Activated CD4-positive, alpha-beta T cell treated with anti-CD3 and anti-CD28 coated beads for 36 hours (primary cell): ENCODE results near the gene SGIP1. TPM values are rescaled to one million over a fixed set of nuclear protein-coding genes. Genes with fewer than 3 reads are reported as not detected.

Experiments
- ATAC-seq: fragments of 200-7000 bp; cut with Tn5 transposase; one replicate; pipeline ENCODE4 v1.10.0; 2021; ENCODE audit warnings: mild to moderate bottlenecking, moderate library complexity
- CTCF ChIA-PET: fragments of 350-600 bp; sonication (Branson Sonifier 250); formaldehyde crosslinking; loops from one replicate; lab custom pipeline; 2021; ENCODE audit warnings: antibody characterized with exemption; lab: Charles Lee
- POLR2A ChIA-PET: fragments of 350-600 bp; sonication (Branson Sonifier 250); formaldehyde crosslinking; loops from one replicate; lab custom pipeline; 2021; ENCODE audit warnings: antibody characterized with exemption, inconsistent platforms; lab: Charles Lee
- DNase-seq: peaks from one replicate; pipeline ENCODE4 v3.0.0-alpha.2; 2020
- H3K27ac Mint-ChIP-seq: one replicate; pipeline ENCODE4 v1.8.0; 2021; ENCODE audit warnings: mixed read lengths
- H3K27me3 Mint-ChIP-seq: one replicate; pipeline ENCODE4 v1.8.0; 2021; ENCODE audit warnings: mixed read lengths
- H3K36me3 Mint-ChIP-seq: one replicate; pipeline ENCODE4 v1.8.0; 2021; ENCODE audit warnings: low read depth, mixed read lengths
- H3K4me1 Mint-ChIP-seq: one replicate; pipeline ENCODE4 v1.8.0; 2021; ENCODE audit warnings: mixed read lengths
- H3K4me3 Mint-ChIP-seq: one replicate; pipeline ENCODE4 v1.8.0; 2021; ENCODE audit warnings: mild to moderate bottlenecking, moderate library complexity, mixed read lengths
- H3K9me3 Mint-ChIP-seq: one replicate; pipeline ENCODE4 v1.8.0; 2021; ENCODE audit warnings: low read depth, mixed read lengths
- intact Hi-C, 2 experiments: fragments of 100-400 bp; cut with DNase I in 1 of 2; cut with micrococcal nuclease in 1 of 2; formaldehyde crosslinking; loops; one replicate each; pipeline versions ENCODE4 v1.14.2 to v1.15.1; 2022 to 2024; cut with DNase I, micrococcal nuclease
- total RNA-seq, 2 experiments: library from RNA; stranded (reverse); gene quantifications; one replicate each; pipeline ENCODE4 v1.2.3, GENCODE V29; 2021

Gene SGIP1
- total RNA-seq, 2 experiments from 2014 or later, result 0.02 to 0.05 TPM

GRCh38 chr1:66557157-66557556, 23.2 kb downstream of the SGIP1 start:
- Mint-ChIP-seq H3K27ac (no peak overlapping the region), H3K4me1 (no peaks in the 10 kb centered on the region), H3K9me3 (no peaks in the 10 kb centered on the region), H3K27me3 (peaks cover 2% of the 10 kb centered on the region), H3K4me3 (no peak overlapping the region), H3K36me3 (no peaks in the 10 kb centered on the region)
- no peak for ATAC-seq
- DNase-seq, result no peak
- intact Hi-C loops, result no loop called here
- POLR2A ChIA-PET, result no interaction called here
- CTCF ChIA-PET, result no interaction called here

- H3K36me3 Mint-ChIP-seq, result no peaks in the 10 kb centered on the region
- no peaks in the 10 kb centered on the region for H3K9me3 Mint-ChIP-seq
Measured at GRCh38 chr1:66559517-66559916, 25.6 kb downstream of the SGIP1 start.

GRCh38 chr1:66562561-66562960, 28.6 kb downstream of the SGIP1 start:
- DNase-seq (no peak), ATAC-seq (no peak)
- H3K4me3 Mint-ChIP-seq, result no peak overlapping the region
- H3K36me3 Mint-ChIP-seq, result no peaks in the 10 kb centered on the region
- no peaks in the 10 kb centered on the region for H3K9me3 Mint-ChIP-seq
- intact Hi-C loops, result no loop called here
- ChIA-PET POLR2A (no interaction called here), CTCF (interaction anchor here (0.6 kb wide), 1 partner anchor 999 kb away, joined by 3 read pairs; no protein-coding TSS in a partner anchor)
- H3K4me1 Mint-ChIP-seq, result no peaks in the 10 kb centered on the region
- no peak overlapping the region for H3K27ac Mint-ChIP-seq
- H3K27me3 Mint-ChIP-seq, result peaks cover 3% of the 10 kb centered on the region

More at GRCh38 chr1:66559517-66559916, 25.6 kb downstream of the SGIP1 start:
- intact Hi-C loops, result no loop called here
- no peak overlapping the region for H3K27ac Mint-ChIP-seq
- no peak for ATAC-seq
- no peaks in the 10 kb centered on the region for H3K4me1 Mint-ChIP-seq
- CTCF ChIA-PET, result interaction anchor here (0.6 to 1.1 kb wide), 3 partner anchors 28 to 1158 kb away, joined by 4 to 5 read pairs (median 4); no protein-coding TSS in a partner anchor
- POLR2A ChIA-PET, result no interaction called here
- no peak overlapping the region for H3K4me3 Mint-ChIP-seq
- peaks cover 3% of the 10 kb centered on the region for H3K27me3 Mint-ChIP-seq
- no peak for DNase-seq

- intact Hi-C loops, result no loop called here
- Mint-ChIP-seq H3K27ac (no peak overlapping the region), H3K9me3 (no peaks in the 10 kb centered on the region), H3K4me3 (no peak overlapping the region), H3K4me1 (no peaks in the 10 kb centered on the region), H3K36me3 (no peaks in the 10 kb centered on the region), H3K27me3 (peaks cover 3% of the 10 kb centered on the region)
- ATAC-seq (no peak), DNase-seq (no peak)
- ChIA-PET CTCF (interaction anchor here (0.6 to 0.7 kb wide), 3 partner anchors 59 to 999 kb away, joined by 3 read pairs; no protein-coding TSS in a partner anchor), POLR2A (no interaction called here)
Measured at GRCh38 chr1:66563094-66563800, 29.3 kb downstream of the SGIP1 start.

- CTCF ChIA-PET, result interaction anchor here (0.7 kb wide), 1 partner anchor 904 kb away, joined by 3 read pairs; no protein-coding TSS in a partner anchor
- Mint-ChIP-seq H3K9me3 (no peaks in the 10 kb centered on the region), H3K36me3 (no peaks in the 10 kb centered on the region), H3K27me3 (peaks cover 3% of the 10 kb centered on the region), H3K4me3 (no peak overlapping the region), H3K4me1 (no peaks in the 10 kb centered on the region), H3K27ac (no peak overlapping the region)
- POLR2A ChIA-PET, result no interaction called here
- DNase-seq (no peak), ATAC-seq (no peak)
- intact Hi-C loops, result no loop called here
Measured at GRCh38 chr1:66563941-66564630, 30.1 kb downstream of the SGIP1 start.

GRCh38 chr1:66570196-66570595, 36.2 kb downstream of the SGIP1 start:
- no peak for DNase-seq
- intact Hi-C loops, result no loop called here
- Mint-ChIP-seq H3K9me3 (no peaks in the 10 kb centered on the region), H3K4me3 (no peak overlapping the region), H3K36me3 (no peaks in the 10 kb centered on the region), H3K27me3 (peaks cover 9% of the 10 kb centered on the region), H3K4me1 (no peaks in the 10 kb centered on the region), H3K27ac (no peak overlapping the region)
- ChIA-PET CTCF (no interaction called here), POLR2A (no interaction called here)
- ATAC-seq, result no peak

- no peak overlapping the region for H3K27ac Mint-ChIP-seq
- no peaks in the 10 kb centered on the region for H3K4me1 Mint-ChIP-seq
- intact Hi-C loops, result no loop called here
- CTCF ChIA-PET, result interaction anchor here (0.6 kb wide), 1 partner anchor 1193 kb away, joined by 3 read pairs; no protein-coding TSS in a partner anchor
- ATAC-seq (no peak), DNase-seq (no peak)
- no peaks in the 10 kb centered on the region for H3K36me3 Mint-ChIP-seq
- peaks cover 9% of the 10 kb centered on the region for H3K27me3 Mint-ChIP-seq
- POLR2A ChIA-PET, result no interaction called here
- no peaks in the 10 kb centered on the region for H3K9me3 Mint-ChIP-seq
- H3K4me3 Mint-ChIP-seq, result no peak overlapping the region
Measured at GRCh38 chr1:66571789-66572188, 37.8 kb downstream of the SGIP1 start.

- ChIA-PET CTCF (interaction anchor here (0.6 kb wide), 1 partner anchor 118 kb away, joined by 3 read pairs; no protein-coding TSS in a partner anchor), POLR2A (no interaction called here)
- intact Hi-C loops, result loop anchor here in 1 of 2 experiments (5.0 kb wide), 1 partner anchor 52 kb away; no protein-coding TSS in a partner anchor
- DNase-seq (no peak), ATAC-seq (no peak)
- Mint-ChIP-seq H3K27ac (no peak overlapping the region), H3K4me3 (no peak overlapping the region), H3K9me3 (no peaks in the 10 kb centered on the region), H3K27me3 (peaks cover 15% of the 10 kb centered on the region), H3K36me3 (no peaks in the 10 kb centered on the region), H3K4me1 (no peaks in the 10 kb centered on the region)
Measured at GRCh38 chr1:66575739-66576138, 41.8 kb downstream of the SGIP1 start.

GRCh38 chr1:66576645-66577044, 42.7 kb downstream of the SGIP1 start:
- no peak for ATAC-seq
- Mint-ChIP-seq H3K4me3 (no peak overlapping the region), H3K27ac (no peak overlapping the region), H3K9me3 (no peaks in the 10 kb centered on the region), H3K36me3 (no peaks in the 10 kb centered on the region), H3K4me1 (no peaks in the 10 kb centered on the region), H3K27me3 (peaks cover 13% of the 10 kb centered on the region)
- no peak for DNase-seq
- ChIA-PET POLR2A (no interaction called here), CTCF (no interaction called here)
- intact Hi-C loops, result loop anchor here in 1 of 2 experiments (5.0 kb wide), 1 partner anchor 51 kb away; no protein-coding TSS in a partner anchor

GRCh38 chr1:66578841-66579240, 44.9 kb downstream of the SGIP1 start:
- CTCF ChIA-PET, result no interaction called here
- no peak overlapping the region for H3K27ac Mint-ChIP-seq
- DNase-seq, result no peak

GRCh38 chr1:66580081-66580480, 46.1 kb downstream of the SGIP1 start:
- ATAC-seq (no peak), DNase-seq (no peak)
- H3K36me3 Mint-ChIP-seq, result no peaks in the 10 kb centered on the region
- H3K4me3 Mint-ChIP-seq, result no peak overlapping the region
- no peaks in the 10 kb centered on the region for H3K4me1 Mint-ChIP-seq
- no peaks in the 10 kb centered on the region for H3K9me3 Mint-ChIP-seq
- ChIA-PET POLR2A (no interaction called here), CTCF (no interaction called here)
- no peak overlapping the region for H3K27ac Mint-ChIP-seq
- peaks cover 6% of the 10 kb centered on the region for H3K27me3 Mint-ChIP-seq
- intact Hi-C loops, result no loop called here

More at GRCh38 chr1:66578841-66579240, 44.9 kb downstream of the SGIP1 start:
- Mint-ChIP-seq H3K36me3 (no peaks in the 10 kb centered on the region), H3K9me3 (no peaks in the 10 kb centered on the region), H3K4me3 (no peak overlapping the region), H3K27me3 (peaks cover 10% of the 10 kb centered on the region), H3K4me1 (no peaks in the 10 kb centered on the region)
- POLR2A ChIA-PET, result no interaction called here
- ATAC-seq, result no peak
- intact Hi-C loops, result loop anchor here in 1 of 2 experiments (5.0 kb wide), 1 partner anchor 48 kb away; no protein-coding TSS in a partner anchor
